HG03097 (cell line): Measurements from ENCODE around the gene NXPH2.

Experiments
- ATAC-seq: cut with Tn5 transposase; IDR thresholded peaks from one replicate; pipeline ENCODE4 v1.9.1; 2021; ENCODE audit not compliant: unreplicated experiment, low FRiP score

Gene NXPH2

GRCh38 chr2:138712212-138712979 lies 67.8 kb downstream of the NXPH2 start:
- ATAC-seq: peak; percentile 90

GRCh38 chr2:138711812-138712211 lies 68.4 kb downstream of the NXPH2 start:
- peak; percentile 56 for ATAC-seq

- no peak for ATAC-seq
Observed at GRCh38 chr2:138708682-138709241, 71.4 kb downstream of the NXPH2 start.

GRCh38 chr2:138707392-138708074 lies 72.7 kb downstream of the NXPH2 start:
- no peak for ATAC-seq

- no peak for ATAC-seq
Observed at GRCh38 chr2:138703242-138703641, 76.9 kb downstream of the NXPH2 start.

GRCh38 chr2:138700716-138701115 lies 79.5 kb downstream of the NXPH2 start:
- ATAC-seq: no peak

GRCh38 chr2:138699421-138699820 lies 80.8 kb downstream of the NXPH2 start:
- no peak for ATAC-seq

- no peak for ATAC-seq
Observed at GRCh38 chr2:138698428-138698827, 81.8 kb downstream of the NXPH2 start.

- ATAC-seq: no peak
Observed at GRCh38 chr2:138691667-138692066, 88.5 kb downstream of the NXPH2 start.

- ATAC-seq: peak; percentile 74
Observed at GRCh38 chr2:138689705-138690104, 90.5 kb downstream of the NXPH2 start.

GRCh38 chr2:138682163-138682562 lies 98.0 kb downstream of the NXPH2 start:
- no peak for ATAC-seq

GRCh38 chr2:138677221-138677620 lies 103.0 kb downstream of the NXPH2 start:
- no peak for ATAC-seq

- no peak for ATAC-seq
Observed at GRCh38 chr2:138676619-138677021, 103.6 kb downstream of the NXPH2 start.

GRCh38 chr2:138671566-138671965 lies 108.6 kb downstream of the NXPH2 start:
- ATAC-seq: no peak

GRCh38 chr2:138670734-138671133 lies 109.5 kb downstream of the NXPH2 start:
- no peak for ATAC-seq

GRCh38 chr2:138665937-138666336 lies 114.3 kb downstream of the NXPH2 start:
- ATAC-seq: no peak

GRCh38 chr2:138658187-138658894 lies 121.8 kb downstream of the NXPH2 start:
- no peak for ATAC-seq

GRCh38 chr2:138654146-138654545 lies 126.0 kb downstream of the NXPH2 start:
- no peak for ATAC-seq

- ATAC-seq: no peak
Observed at GRCh38 chr2:138652378-138652777, 127.8 kb downstream of the NXPH2 start.

GRCh38 chr2:138649571-138649970 lies 130.6 kb downstream of the NXPH2 start:
- ATAC-seq: no peak

- no peak for ATAC-seq
Observed at GRCh38 chr2:138648606-138649005, 131.6 kb downstream of the NXPH2 start.
